Smooth muscle cell (in vitro differentiated cells): ENCODE results near the gene STN1. TPM values are rescaled to one million over a fixed set of nuclear protein-coding genes. Genes with fewer than 3 reads are reported as not detected.

ENCODE experiments used
- DNase-seq: peaks from one replicate; lab custom pipeline; 2025; ENCODE audit not compliant: unreplicated experiment; lab: John Stamatoyannopoulos, UW
- H2AFZ ChIP-seq: fragments of 200-600 bp; sonication (generic); 2 replicates; pipeline ENCODE4 v1.6.0; 2016; ENCODE audit warnings: antibody characterized with exemption, low read depth, mild to moderate bottlenecking
- H3F3A ChIP-seq: fragments of 200-600 bp; sonication (generic); 2 replicates; pipeline ENCODE4 v1.6.0; 2017; ENCODE audit warnings: antibody characterized with exemption, low read depth
- H3K27ac ChIP-seq: fragments of 200-600 bp; sonication (generic); 2 replicates; pipeline ENCODE4 v1.5.1; 2016; ENCODE audit warnings: low read depth, mild to moderate bottlenecking
- H3K27me3 ChIP-seq: fragments of 200-600 bp; sonication (generic); 2 replicates; pipeline ENCODE4 v1.6.1; 2016; ENCODE audit warnings: low read depth, mild to moderate bottlenecking
- H3K36me3 ChIP-seq: fragments of 200-600 bp; sonication (generic); 2 replicates; pipeline ENCODE4 v1.5.1; 2016; ENCODE audit warnings: low read depth
- H3K4me1 ChIP-seq: fragments of 200-600 bp; sonication (generic); 2 replicates; pipeline ENCODE4 v1.5.1; 2016; ENCODE audit warnings: low read depth
- H3K4me2 ChIP-seq: fragments of 200-600 bp; sonication (generic); 2 replicates; pipeline ENCODE4 v1.6.0; 2016; ENCODE audit warnings: mild to moderate bottlenecking
- H3K4me3 ChIP-seq: fragments of 200-600 bp; sonication (generic); 2 replicates; pipeline ENCODE4 v1.5.1; 2016; ENCODE audit warnings: mild to moderate bottlenecking
- H3K79me2 ChIP-seq: fragments of 200-600 bp; sonication (generic); 2 replicates; pipeline ENCODE4 v1.6.0; 2016; ENCODE audit warnings: low read depth, mild to moderate bottlenecking
- H3K9ac ChIP-seq: fragments of 200-600 bp; sonication (generic); 2 replicates; pipeline ENCODE4 v1.6.0; 2016; ENCODE audit warnings: low read depth
- H3K9me3 ChIP-seq: fragments of 200-600 bp; sonication (generic); replicated peaks from 2 replicates; pipeline ENCODE4 v1.5.1; 2016; ENCODE audit warnings: low read depth
- H4K20me1 ChIP-seq: fragments of 200-600 bp; sonication (generic); 2 replicates; pipeline ENCODE4 v1.6.0; 2016; ENCODE audit warnings: low read depth
- CTCF ChIP-seq: fragments of 200-600 bp; sonication (generic); IDR thresholded peaks from 2 replicates; pipeline ENCODE4 v1.5.1; 2017; ENCODE audit warnings: borderline replicate concordance, mild to moderate bottlenecking, antibody characterized with exemption; ENCODE audit not compliant: insufficient read depth, poor library complexity, severe bottlenecking
- WGBS: methylation state at CpG from one replicate; pipeline ENCODE4 v1.1.7; 2016; ENCODE audit warnings: low lambda C conversion rate; 5-methylcytosine and 5-hydroxymethylcytosine counted together
- polyA plus RNA-seq: library from polyadenylated mRNA; unstranded; fragments of >200 nt; fragmentation: Nextera tagmentation; extraction: Ambion mirVana; gene quantifications from 2 replicates; pipeline ENCODE4 v1.2.1, GENCODE V29; 2016
- total RNA-seq: library from RNA; depleted of rRNA; stranded (reverse); fragments of >200 nt; gene quantifications from 2 replicates; pipeline ENCODE4 v1.2.3, GENCODE V29; 2014

The STN1 gene
- total and polyA plus RNA-seq, 2 experiments from 2014 or later, result 34.9 to 38.6 TPM

GRCh38 chr10:103921750-103922195 lies 3.8 kb upstream of the STN1 start:
- Histone ChIP-seq H3K27me3 (no peaks in the 10 kb centered on the region), H3K9ac (no peak overlapping the region), H3F3A (no peaks in the 10 kb centered on the region), H3K4me1 (peaks cover 7% of the 10 kb centered on the region), H3K36me3 (no peaks in the 10 kb centered on the region), H3K9me3 (no peaks in the 10 kb centered on the region), H2AFZ (peak overlapping the region; percentile 42), H4K20me1 (no peaks in the 10 kb centered on the region), H3K27ac (no peak overlapping the region), H3K4me2 (no peak overlapping the region), H3K79me2 (peaks cover 2% of the 10 kb centered on the region), H3K4me3 (no peak overlapping the region)
- DNase-seq, result no peak
- no peak for TF ChIP-seq CTCF
- WGBS, result 55% methylated on average over 7 of the region's 7 CpGs

- no peak overlapping the region for H3K27ac ChIP-seq
- H3K4me1 ChIP-seq, result peaks cover 11% of the 10 kb centered on the region
- H3K4me3 ChIP-seq, result no peak overlapping the region
- no peak for DNase-seq
- H3K79me2 ChIP-seq, result peaks cover 8% of the 10 kb centered on the region
- H3K36me3 ChIP-seq, result no peaks in the 10 kb centered on the region
- H3K9me3 ChIP-seq, result no peaks in the 10 kb centered on the region
- H3K27me3 ChIP-seq, result no peaks in the 10 kb centered on the region
- no peaks in the 10 kb centered on the region for H3F3A ChIP-seq
- no peak for TF ChIP-seq CTCF
- no peak overlapping the region for H2AFZ ChIP-seq
- no peak overlapping the region for H3K4me2 ChIP-seq
- no peak overlapping the region for H3K9ac ChIP-seq
- H4K20me1 ChIP-seq, result no peaks in the 10 kb centered on the region
- WGBS, result 80% methylated on average over 1 of the region's 1 CpG
Measured at GRCh38 chr10:103921248-103921647, 3.3 kb upstream of the STN1 start.

GRCh38 chr10:103919648-103920025 lies 1.7 kb upstream of the STN1 start:
- Histone ChIP-seq H3K4me2 (no peak overlapping the region), H3K9ac (no peak overlapping the region), H3K27me3 (no peaks in the 10 kb centered on the region), H3K4me3 (no peak overlapping the region), H3K27ac (no peak overlapping the region), H3K79me2 (peaks cover 9% of the 10 kb centered on the region), H3K9me3 (no peaks in the 10 kb centered on the region), H3K4me1 (peaks cover 11% of the 10 kb centered on the region), H4K20me1 (no peaks in the 10 kb centered on the region), H2AFZ (peak overlapping the region; percentile 26), H3F3A (no peaks in the 10 kb centered on the region), H3K36me3 (no peaks in the 10 kb centered on the region)
- no peak for DNase-seq
- TF ChIP-seq CTCF, result no peak
- WGBS, result 96% methylated on average over 1 of the region's 1 CpG

- DNase-seq, result no peak
- no peak for TF ChIP-seq CTCF
- Histone ChIP-seq H3K36me3 (no peaks in the 10 kb centered on the region), H3K4me1 (peaks cover 11% of the 10 kb centered on the region), H3F3A (no peaks in the 10 kb centered on the region), H3K79me2 (peaks cover 9% of the 10 kb centered on the region), H3K9ac (peak overlapping the region; percentile 42), H3K27me3 (no peaks in the 10 kb centered on the region), H3K27ac (peak overlapping the region; percentile 53), H4K20me1 (no peaks in the 10 kb centered on the region), H2AFZ (peak overlapping the region; percentile 66), H3K4me2 (peak overlapping the region; percentile 82), H3K9me3 (no peaks in the 10 kb centered on the region), H3K4me3 (peak overlapping the region; percentile 60)
- WGBS, result 8% methylated on average over 29 of the region's 29 CpGs
Measured at GRCh38 chr10:103917302-103918052, 507 bp downstream of the STN1 start.
